Measurements from ENCODE around the gene PDZD7.
A peak's percentile ranks its signal among the peaks of the same experiment; 100 is the strongest.

Gene PDZD7

DNA sequence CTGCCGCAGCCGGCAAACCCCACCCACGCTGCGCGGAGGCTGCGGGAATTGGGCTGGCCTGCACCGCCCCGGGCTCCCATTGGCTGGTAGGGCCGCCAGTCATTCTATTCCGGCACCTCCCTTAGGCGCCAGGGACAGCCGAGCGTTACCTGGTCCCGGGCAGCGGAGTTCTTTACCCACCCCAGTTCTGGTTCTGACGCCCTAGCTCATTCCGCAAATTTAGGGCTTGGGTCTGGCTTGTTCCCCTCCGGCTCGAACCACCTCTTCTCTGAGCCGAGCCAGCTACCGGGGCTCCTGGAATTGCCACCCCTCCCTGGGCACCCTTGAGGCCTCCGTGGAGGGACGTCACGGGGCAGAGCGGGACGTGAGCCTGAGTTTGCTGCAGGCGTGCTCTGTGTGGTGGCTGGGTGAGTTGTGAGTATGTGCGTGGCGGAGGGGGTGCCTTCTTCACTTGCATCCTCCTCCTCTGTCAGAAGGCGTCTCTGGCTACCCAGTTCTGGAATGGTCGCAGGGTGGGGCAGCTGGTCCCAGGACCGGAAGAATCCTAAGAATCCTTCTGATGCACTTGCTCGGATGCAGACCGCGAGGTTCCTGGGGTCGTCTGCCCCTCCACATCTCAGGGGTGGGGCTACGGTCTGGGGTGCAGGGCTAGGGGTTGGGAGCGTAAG, at the start of gene PDZD7, which contains the start of gene SFXN3:
TSS of gene PDZD7 (minus strand) at position 2 of the 668 bp plus-strand sequence. CDS start 910 bp downstream, outside the sequence.
TSS of gene SFXN3 (plus strand) at position 107 of the 668 bp plus-strand sequence. CDS start 3,461 bp downstream, outside the sequence.
- TF ChIP-seq, protein P1, sequence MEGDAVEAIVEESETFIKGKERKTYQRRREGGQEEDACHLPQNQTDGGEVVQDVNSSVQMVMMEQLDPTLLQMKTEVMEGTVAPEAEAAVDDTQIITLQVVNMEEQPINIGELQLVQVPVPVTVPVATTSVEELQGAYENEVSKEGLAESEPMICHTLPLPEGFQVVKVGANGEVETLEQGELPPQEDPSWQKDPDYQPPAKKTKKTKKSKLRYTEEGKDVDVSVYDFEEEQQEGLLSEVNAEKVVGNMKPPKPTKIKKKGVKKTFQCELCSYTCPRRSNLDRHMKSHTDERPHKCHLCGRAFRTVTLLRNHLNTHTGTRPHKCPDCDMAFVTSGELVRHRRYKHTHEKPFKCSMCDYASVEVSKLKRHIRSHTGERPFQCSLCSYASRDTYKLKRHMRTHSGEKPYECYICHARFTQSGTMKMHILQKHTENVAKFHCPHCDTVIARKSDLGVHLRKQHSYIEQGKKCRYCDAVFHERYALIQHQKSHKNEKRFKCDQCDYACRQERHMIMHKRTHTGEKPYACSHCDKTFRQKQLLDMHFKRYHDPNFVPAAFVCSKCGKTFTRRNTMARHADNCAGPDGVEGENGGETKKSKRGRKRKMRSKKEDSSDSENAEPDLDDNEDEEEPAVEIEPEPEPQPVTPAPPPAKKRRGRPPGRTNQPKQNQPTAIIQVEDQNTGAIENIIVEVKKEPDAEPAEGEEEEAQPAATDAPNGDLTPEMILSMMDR (conservative IDR thresholded peaks at IDR 0.05; ENCODE audit: low read length), result no peak
- DNase-seq (ENCODE audit: low read depth), result peak; percentile 96
- H3K4me3 ChIP-seq (ENCODE audit: low read length), result peak within 1 kb of the TSS; percentile 98

DNA sequence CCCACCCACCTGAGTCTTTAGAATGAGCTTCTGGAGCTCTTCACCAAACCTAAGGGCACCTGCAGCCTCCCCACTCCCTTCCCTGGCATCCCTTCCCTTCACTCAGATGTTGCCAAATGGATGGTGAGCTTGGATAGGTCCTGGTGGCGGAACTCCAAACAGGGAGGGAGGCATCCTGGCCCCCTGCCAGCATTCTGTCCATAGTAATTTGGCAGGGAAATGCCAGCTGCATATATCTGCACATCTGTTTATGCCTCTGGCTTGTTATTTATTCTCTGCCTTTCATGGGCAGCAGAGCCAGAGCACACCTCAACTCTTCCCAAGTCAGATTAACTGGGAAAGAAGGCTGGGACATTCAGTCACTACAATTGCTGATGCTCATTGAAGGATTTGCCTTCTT, 48.9 kb upstream of the PDZD7 start:
- no peak for DNase-seq (ENCODE audit: low read depth)
- TF ChIP-seq, protein P1 (conservative IDR thresholded peaks at IDR 0.05; ENCODE audit: low read length), result no peak
- no peak overlapping the region for H3K4me3 ChIP-seq (ENCODE audit: low read length)

DNA sequence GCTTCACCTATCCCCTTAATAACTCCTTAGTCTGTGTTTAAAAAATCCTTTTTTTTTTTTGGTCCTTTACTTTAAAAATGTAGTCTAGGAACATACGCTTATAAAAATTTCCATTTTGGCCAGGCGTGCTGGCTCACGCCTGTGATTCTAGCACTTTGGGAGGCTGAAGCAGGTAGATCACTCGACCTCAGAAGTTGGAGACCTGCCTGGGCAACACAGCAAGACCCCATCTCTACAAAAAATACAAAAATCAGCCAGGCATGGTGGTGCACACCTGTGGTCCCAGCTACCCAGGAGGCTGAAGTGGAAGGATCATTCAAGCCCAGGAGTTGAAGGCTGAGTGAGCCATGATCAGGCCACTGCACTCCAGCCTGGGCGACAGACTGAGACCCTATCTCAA, 45.7 kb upstream of the PDZD7 start:
- no peak for DNase-seq (ENCODE audit: low read depth)
- H3K4me3 ChIP-seq (ENCODE audit: low read length), result no peak overlapping the region
- TF ChIP-seq, protein P1 (conservative IDR thresholded peaks at IDR 0.05; ENCODE audit: low read length), result no peak

DNA sequence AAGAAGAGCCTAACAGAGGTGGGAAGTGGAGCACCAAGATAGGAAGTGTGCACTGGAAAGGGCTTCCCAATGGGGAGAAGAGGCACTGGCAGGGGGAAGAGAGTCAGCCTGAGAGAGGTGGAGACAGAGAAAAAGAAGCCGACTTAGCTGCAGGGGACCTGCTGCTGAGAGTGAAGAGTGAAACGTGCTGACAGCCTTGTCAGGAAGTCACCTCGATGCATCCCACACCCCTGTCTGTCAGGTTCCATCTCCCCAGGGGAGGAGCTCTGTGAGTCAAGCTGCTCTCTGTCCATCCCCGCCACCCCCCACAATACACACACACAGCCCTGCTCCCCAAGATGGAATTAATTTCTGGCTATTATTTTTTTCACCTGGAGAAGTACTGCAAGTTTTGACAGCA, 44.8 kb upstream of the PDZD7 start:
- H3K4me3 ChIP-seq (ENCODE audit: low read length), result no peak overlapping the region
- no peak for DNase-seq (ENCODE audit: low read depth)
- TF ChIP-seq, protein P1 (conservative IDR thresholded peaks at IDR 0.05; ENCODE audit: low read length), result no peak

DNA sequence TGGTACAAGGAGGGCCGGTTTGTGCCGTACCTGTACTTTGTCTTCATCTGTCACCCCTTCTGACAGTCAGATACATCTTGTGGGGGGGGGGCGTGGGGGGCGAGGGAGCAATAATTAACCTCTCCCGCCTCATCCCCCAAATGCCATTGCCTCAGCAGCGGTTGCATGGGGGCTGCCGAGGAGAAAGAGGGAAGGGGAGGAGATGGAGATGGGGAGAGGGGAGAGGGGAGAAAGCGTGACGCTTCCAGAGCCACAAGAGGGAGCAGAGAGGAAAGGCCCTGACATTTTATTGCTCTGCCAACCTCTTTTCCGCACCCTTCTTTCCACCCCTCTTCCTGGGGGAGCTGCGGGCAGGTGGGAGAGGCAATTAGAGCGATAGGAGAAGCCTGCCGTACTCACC, 42.7 kb upstream of the PDZD7 start:
- DNase-seq (ENCODE audit: low read depth), result no peak
- H3K4me3 ChIP-seq (ENCODE audit: low read length), result no peak overlapping the region
- TF ChIP-seq, protein P1 (conservative IDR thresholded peaks at IDR 0.05; ENCODE audit: low read length), result peak; percentile 12; the same call in 1 of the 2 replicates

DNA sequence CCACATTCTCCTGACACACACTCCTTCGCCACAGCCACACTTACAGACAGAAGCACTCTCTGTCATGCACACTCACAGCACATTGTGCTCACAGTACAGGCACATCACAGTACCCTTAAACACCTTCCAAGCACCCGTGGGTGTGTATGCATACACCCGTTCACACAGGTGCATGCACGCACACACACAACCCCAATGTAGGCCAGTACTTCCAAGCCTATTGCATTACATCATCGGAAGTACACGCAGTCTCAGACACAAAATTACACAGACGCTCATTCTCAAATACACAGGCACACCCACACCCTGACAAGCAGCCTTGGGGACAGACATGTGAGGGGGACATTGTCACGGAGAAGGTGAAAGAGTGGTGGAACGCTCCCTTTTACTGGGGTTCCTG, 42.0 kb upstream of the PDZD7 start:
- TF ChIP-seq, protein P1 (conservative IDR thresholded peaks at IDR 0.05; ENCODE audit: low read length), result no peak
- DNase-seq (ENCODE audit: low read depth), result no peak
- no peak overlapping the region for H3K4me3 ChIP-seq (ENCODE audit: low read length)

DNA sequence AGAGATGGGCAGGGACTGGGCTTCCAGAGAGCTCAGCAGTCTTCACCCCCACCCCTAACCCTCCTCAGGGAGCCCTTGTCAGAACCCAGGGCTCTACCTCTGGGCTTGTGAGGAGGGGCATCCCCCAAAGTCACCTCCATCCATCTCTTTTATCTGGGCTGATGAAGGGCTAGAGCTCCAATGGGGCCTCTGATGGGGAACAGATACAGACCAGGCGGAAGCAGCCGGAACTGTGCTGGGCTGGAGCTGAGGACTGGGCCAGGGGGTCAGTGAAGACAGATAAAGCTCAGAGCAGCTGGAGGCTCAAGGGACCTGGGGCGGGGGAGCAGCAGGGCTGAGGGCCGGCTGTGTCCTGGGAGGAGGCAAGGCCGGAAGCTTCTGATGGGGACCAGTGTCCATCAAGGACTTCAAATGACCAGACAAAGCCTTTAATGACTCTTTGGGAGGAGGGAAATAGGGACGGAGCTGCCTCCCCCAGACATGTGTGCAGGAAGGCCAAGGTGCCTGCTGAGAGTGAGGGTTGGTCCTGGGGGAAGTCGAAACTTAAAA, 41.0 kb upstream of the PDZD7 start:
- H3K4me3 ChIP-seq (ENCODE audit: low read length), result no peak overlapping the region
- TF ChIP-seq, protein P1 (conservative IDR thresholded peaks at IDR 0.05; ENCODE audit: low read length), result no peak
- DNase-seq (ENCODE audit: low read depth), result no peak

Measured in AG10803 (cell line).